Smooth muscle cell of the brain vasculature (primary cell): ENCODE measurements around the gene LBHD1.
"Not testable (repeated sequence)": the region's sequence is repeated elsewhere in the genome, so short reads cannot be mapped to it uniquely, and the experiment has no call there.

ENCODE experiments used
- DNase-seq: peaks from one replicate; pipeline ENCODE4 v3.0.0-alpha.2; 2012; ENCODE audit warnings: low read depth, low spot score

Gene LBHD1

DNA sequence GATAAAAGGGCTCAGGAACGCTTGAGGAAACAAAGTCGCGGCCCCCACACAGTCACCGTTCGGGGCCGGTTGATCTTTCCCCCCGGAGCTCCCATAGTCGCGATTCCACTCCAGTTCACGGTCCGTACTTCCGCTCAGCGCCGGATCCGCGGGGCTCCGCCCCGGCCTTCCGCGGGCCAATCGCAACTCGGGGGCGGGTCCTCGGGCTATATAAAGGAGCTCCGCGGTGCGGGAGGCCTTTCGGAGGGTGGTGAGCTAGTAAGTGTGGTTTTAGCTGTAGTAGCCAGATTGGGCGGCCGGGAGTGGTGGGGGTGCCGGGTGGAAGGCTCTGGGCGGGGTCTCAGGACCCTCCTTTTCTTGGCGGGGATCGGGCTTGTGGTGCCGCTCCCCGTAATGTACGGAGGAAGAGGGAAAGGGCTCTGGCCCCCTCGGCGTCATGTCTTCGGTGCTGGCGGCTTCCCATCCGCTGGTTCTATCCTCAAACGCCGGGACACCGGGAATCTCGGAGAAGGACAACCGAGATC is 6.9 kb downstream of the LBHD1 start, which contains the start of the genes C11orf98 and CSKMT:
TSS of gene C11orf98 (minus strand) at position 136 of the 524 bp plus-strand sequence. CDS start at position 95, 41 bp downstream.
TSS of gene CSKMT (plus strand) at position 238 of the 524 bp plus-strand sequence. CDS start 568 bp downstream, outside the sequence.
- peak; percentile 88 for DNase-seq

DNA sequence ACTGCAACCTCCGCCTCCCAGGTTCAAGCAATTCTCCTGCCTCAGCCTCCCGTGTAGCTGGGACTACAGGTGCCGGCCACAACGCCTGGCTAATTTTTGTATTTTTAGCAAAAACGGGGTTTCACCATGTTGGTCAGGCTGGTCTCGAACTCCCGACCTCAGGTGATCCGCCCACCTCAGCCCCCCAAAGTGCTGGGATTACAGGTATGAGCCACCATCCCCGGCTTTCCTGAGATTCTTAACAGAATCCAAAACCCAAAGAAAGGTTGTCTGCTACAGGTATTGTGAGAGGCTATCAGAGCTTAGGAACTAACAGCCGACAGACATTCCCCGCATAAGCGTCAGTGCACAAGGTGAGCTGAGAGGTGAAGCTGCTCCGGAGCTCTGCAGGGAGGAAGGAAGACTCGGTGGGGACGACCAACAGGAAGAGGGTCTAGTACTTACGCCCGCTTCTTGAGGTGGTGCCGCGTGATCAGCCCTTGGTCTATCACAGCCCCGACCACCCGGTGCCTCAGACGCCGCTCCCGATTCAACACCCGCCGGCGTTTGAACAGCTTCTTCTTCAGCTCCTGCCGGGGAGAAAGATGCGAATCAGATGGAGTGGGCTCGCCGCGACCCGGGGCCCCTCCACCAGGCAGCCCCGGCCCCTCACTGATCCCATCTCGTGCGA is 7.5 kb downstream of the LBHD1 start:
- DNase-seq, result no peak

DNA sequence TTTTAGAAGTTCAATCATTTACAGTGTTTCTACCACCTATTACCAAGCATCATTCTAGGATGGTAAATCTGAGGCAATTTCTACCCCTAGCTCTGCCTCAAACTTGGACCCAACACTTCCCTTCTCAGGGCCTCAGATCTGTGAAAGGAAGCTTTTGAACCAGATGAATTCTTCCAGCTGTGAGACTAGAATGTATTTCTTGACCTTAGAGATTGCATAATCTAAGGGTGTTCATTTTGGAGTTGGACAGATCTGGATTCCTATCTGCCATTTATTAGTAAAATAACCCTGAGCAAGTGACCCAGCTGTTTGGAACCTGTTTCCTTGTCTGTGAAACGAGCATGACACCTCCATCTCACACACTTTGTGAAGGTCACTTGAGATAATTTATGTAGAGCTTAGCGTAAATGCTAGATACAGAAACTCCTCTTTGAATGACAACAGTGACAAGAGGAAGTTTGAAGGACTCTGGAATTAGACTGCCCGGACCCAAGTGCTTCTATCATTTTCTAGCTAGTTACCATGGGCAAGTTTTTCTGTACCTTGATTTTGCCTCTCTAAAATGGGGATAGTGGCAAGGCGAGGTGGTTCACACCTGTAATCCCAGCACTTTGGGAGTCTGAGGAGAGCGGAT is 15.2 kb downstream of the LBHD1 start:
- no peak for DNase-seq

DNA sequence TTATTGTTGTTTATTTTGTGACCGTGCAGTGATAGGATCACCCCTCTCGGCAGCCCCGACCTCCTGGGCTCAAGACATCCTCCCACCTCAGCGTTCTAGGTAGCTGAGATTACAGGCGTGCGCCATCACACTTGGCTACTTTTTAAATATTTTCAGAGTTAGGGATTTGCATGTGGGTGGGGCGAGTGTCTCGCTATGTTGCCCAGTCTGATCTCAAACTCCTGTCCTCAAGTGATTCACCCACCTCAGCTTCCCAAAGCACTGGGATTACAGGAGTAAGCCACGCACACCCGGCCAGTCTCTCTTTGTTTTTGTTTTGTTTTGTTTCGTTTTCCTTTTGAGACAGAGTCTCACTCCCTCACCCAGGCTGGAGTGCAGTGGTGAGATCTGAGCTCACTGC is 17.8 kb downstream of the LBHD1 start:
- no peak for DNase-seq

DNA sequence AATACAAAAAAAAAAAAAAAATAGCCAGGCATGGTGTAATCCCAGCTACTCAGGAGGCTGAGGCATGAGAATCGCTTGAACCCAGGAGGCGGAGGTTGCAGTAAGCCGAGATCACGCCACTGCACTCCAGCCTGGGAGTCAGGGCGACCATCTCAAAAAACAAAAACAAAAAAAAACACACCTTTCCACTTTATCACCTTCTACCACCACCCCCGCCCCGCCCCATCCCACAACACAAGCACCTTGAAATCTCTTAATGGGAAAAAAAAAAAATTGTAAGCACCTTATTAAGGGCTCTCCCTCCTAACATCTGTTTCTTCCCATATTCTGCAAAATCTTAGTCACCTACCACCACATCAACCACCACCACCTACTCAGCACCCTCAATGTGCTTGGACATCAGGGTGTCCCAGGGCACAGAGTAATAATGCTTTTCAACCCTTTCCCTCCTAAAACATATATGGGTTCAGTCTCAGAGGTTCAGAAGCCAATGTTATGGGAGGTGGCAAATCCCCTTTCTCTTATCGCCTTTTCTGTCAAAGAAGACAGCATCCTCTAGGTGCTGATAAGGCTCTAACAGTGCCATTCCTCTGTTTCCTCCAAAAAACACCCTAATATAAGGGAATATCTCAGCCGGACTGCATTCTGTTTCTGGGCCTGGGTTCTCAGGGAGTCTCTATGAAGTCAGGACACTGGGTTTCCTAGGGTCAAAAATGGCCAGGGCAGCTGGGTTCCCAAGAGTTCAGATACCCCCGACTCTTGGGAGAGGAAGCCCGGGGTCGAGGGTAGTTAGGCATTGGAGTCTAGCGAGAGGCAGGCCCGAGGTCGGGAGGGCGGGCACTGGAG is 19.7 kb downstream of the LBHD1 start:
- no peak for DNase-seq

DNA sequence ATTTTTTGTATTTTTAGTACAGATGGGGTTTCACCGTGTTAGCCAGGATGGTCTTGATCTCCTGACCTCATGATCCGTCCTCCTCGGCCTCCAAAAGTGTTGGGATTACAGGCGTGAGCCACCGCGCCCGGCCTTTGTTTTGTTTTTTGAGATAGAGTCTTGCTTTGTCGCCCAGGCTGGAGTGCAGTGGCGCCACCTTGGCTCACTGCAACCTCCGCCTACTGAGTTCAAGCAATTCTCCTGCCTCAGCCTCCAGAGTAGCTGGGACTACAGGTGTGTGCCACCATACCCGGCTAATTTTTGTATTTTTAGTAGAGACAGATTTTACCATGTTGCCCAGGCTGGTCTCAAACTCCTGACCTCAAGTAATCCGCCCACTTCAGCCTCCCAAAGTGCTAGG is 21.8 kb downstream of the LBHD1 start:
- not testable (repeated sequence) for DNase-seq

DNA sequence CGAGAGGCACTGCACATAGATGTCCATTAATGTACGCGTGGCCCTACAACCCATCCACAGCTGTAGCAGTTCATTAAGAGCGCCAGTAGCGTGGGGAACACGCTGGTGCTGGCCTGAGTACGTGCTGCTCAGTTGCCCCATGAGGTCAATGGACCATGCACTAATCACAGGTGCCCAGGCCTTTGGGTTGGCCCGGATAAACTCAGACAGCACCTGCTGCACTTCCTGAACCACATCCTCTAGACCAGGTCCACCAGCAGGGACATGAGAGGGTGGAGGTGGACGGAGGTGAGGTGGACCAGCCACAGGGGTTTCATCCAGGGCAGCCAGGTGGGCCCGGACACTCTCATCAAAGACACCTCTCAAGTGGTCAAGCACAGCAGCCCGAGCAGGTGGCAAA is 22.6 kb downstream of the LBHD1 start:
- no peak for DNase-seq

DNA sequence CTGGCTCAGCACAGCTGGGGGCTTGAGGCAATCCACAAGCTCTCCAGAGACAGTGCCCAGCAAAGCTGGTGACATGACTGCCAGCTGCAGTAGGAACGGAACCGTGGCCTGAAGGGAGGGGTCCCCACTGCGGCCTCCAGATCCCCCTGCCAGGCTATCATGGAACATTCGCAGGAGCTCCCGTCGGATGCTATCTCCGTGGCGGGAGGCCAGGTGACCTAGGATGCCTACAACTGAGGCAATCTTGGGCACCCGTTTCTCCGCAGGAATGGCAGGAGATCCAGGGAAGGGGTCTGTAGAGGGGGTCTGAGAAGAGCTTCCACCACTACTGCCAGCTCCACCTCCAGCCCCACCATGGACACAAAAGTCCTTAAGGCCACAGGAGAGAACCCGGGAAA is 23.1 kb downstream of the LBHD1 start:
- no peak for DNase-seq

DNA sequence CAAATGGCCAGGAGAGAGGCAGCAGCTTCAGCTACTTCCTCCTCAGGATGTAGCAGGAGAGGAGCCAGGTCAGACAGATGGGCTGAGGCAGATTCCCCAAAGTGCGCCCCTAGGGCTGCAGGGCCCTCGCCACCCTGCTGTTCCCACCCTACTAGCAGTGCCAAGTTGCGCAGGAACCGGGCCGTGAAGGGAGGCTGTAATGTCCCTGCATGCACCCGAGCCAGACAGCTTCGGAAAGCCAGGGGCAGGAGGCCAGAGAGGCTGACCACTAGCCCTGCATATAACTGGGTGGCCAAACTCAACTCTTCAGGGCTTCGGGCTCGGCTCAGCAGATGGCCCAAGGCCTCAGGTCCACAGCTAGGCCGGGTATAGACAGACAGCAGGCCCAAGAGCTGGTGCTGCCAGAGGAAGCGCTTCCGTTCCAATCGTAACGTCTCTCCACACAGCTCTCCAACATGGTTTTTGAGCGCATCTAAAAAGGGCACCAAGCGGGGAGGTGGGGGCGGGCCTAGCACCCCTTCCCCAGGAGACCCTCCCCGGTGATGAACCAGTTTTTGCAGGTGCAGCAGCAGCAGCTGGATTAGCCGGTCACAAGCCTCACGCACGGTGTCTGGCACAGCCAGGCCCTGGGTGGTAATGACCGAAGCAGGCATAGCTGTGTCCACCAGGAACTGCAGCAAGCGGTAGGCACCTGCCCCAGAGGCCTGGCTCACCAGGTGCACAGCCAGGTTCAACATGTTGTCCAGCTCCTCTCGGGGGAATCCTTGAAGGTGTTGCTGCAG is 23.7 kb downstream of the LBHD1 start:
- no peak for DNase-seq

DNA sequence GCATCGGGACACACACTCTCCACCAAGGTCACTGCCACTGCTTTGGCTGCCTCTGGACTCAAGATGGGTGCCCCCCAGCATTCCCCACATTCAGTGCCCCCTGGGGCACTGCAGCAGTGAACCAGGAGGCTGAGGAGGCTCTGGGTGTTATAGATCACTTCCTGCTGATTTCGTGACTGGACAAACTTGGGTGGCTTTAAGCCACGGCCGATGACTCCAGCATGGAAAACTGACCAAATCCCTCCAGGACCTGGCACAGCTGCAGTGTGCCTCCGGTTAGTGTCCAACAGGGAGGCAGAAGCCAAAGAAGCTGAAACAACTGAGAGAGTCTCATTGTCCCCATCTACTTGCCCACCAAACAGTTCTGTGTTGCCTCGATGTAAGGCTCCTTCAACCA is 24.5 kb downstream of the LBHD1 start:
- DNase-seq, result no peak

DNA sequence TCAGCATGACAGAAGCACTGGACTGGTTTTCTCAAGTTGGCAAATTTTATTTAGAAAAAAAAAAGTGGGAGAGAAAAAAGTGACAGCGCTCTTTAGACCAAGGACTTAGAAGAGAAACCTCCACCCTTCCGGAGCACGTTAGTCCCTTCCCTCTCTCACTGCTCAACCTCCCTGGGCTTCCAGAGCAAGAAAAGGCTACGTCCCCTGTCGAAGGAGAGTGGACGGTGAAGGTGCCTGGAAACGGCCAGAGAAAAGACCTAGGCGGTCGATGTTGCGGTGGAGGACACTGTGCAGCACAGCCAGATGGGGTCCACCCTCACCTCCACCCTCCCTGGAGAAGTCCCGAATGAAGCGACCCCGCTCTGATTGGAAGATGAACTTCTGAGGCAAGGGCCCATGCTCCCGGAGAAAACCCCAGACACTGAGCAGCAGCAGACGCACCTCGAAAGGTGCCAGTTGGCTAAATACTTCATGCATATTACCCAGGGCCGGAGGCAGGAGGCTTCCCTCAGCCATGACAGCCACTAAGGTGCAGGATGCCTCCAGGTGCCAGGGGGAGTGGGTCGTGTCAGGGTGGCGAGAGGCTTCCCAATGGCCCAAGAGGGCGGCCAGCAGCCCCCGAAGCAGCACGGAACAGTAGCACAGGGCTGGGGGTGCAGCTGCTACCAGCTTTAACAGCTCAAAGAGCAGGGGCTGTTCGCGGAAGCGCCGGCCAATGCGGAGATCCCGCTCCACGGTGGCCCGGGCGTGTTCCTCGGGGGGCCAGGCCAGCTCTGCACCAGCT is 25.1 kb downstream of the LBHD1 start:
- DNase-seq, result no peak

DNA sequence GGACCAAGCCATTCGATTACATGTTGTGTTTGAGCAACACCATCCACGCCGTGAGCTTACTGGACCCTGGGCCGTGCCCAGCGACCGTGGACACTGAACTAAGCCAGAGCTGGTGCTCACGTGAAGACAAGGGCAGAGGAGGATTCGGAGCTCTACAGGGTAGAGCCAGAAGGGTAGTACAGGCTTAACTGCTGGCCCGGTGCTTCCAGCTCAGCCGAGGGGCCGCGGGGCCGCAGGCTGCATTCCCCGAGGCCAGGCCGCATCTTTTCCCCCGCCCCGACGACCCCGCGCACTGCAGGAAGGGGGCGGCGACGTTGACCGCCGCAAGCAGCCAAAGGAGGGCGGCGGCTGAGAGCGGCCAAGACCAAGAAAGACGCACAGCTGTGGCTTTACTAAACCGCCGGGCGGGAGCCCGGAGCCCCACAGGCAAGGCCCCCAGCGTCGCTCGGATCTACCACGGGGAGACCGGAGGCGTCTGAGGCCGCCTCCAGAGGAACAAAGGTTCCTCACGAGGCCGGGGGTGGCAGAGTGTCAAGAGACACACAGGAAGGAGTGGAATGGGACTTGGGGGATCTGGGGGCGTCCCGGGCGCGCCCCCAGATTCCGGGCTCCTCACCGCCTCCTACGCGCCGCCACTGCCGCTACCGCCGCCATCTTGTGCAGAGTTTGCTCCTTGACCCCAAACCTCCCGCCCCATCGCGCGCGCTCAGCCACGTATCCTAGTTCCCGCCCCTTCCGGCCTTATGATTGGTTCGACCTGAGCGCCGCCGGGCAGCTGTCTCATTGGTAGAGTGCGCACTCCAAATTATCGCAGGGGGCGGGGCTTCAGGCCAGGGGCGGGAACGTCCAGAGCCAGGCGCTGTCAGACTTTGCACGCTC is 25.9 kb downstream of the LBHD1 start, which contains the start of gene GANAB:
TSS of gene GANAB (minus strand) at position 668 of the 879 bp plus-strand sequence. CDS start at position 654, 14 bp downstream.
- peak; percentile 93 for DNase-seq

DNA sequence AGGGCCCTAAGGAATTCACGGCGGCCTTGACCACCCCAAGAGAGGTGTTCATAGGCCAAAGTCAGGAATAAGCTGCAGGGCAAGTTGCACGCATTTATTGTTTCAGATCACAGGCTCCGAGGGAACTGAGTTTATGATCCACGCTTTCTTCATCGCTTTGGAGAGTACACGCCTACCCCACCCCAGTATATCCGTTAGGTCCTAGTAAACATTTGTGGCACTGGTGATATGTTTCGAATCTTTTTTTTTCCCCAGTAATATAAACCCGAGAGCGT is 26.5 kb downstream of the LBHD1 start:
- DNase-seq, result no peak

DNA sequence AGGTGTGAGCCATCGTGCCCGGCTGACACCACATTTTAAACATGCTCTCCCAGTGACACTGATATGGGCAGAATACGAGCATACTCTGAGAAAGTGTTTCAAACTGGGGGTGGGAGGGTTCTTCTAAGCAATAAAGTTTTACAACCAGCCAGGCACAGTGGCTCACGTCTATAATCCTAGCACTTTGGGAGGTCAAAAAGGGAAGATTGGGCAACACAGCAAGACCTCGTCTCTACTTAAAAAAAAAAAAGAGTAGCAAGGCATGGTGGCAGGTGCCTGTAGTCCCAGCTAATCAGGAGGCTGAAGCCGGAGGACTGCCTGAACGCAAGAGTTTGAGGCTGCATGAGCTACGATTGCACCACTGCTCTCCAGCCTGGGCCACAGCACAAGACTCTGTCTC is 27.8 kb downstream of the LBHD1 start:
- no peak for DNase-seq

DNA sequence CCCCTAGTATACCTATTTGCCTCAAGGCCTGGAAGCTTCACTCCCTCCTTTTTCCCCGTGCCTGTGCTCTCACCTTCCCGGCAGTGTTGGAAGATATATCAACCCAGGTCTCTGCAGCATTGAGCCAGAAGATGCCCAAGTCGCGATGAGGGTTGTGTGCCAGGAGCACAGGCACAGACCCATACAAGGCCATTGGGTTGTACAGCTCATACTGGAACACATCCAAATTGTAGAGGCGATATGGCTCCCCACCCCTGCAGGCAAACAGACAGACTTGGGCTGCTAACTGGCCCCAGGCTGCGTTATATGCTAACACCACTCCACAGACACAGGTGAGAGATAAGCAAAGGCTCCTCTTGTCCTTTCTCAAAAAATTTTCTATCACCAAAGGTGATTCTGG is 39.6 kb downstream of the LBHD1 start:
- DNase-seq, result no peak

DNA sequence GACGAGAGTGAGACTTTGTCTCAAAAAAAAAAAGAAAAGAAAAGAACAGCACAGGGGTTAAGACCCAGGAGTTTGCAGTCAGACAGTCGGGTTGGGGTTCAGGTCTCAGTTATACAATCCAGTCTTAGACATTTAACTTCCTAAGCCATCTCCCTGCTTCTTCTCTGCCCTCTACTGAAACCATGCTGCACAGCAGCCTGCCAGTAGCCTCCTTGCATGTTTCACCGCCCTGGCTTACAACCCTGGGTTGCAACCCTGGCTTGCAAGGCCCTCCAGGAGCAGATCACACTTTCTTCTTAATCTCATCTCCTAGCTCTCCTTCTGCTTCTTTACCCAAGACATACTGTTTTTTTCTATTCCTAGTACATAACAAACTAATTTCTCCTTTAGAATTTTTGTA is 44.4 kb downstream of the LBHD1 start:
- no peak for DNase-seq

DNA sequence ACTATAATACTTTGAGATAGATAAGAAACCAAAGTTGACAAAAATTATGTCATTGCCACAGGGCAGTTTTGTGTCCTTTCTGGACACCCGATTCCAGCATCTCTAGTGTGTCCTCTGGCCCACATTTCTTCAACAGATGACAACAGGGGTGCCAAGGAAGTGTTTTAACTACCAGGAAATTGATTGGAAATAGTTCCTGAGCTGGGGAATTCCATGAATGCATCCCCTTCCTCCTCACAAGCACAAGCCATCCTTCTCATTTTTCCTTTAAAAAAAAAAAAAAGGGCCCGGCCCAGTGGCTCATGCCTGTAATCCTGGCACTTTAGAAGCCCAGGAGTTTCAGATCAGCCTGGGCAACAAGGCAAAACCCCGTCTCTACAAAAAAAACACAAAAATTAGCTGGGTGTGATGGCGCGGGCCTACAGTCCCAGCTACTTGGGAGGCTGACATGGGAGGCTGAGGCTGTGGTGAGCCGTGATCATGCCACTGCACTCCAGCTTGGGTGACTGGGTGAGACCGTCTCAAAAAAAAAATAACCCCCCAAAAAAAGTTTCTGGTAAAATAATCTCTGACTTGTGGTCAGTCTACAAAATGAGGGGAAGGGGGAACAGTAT is 49.5 kb downstream of the LBHD1 start:
- no peak for DNase-seq

DNA sequence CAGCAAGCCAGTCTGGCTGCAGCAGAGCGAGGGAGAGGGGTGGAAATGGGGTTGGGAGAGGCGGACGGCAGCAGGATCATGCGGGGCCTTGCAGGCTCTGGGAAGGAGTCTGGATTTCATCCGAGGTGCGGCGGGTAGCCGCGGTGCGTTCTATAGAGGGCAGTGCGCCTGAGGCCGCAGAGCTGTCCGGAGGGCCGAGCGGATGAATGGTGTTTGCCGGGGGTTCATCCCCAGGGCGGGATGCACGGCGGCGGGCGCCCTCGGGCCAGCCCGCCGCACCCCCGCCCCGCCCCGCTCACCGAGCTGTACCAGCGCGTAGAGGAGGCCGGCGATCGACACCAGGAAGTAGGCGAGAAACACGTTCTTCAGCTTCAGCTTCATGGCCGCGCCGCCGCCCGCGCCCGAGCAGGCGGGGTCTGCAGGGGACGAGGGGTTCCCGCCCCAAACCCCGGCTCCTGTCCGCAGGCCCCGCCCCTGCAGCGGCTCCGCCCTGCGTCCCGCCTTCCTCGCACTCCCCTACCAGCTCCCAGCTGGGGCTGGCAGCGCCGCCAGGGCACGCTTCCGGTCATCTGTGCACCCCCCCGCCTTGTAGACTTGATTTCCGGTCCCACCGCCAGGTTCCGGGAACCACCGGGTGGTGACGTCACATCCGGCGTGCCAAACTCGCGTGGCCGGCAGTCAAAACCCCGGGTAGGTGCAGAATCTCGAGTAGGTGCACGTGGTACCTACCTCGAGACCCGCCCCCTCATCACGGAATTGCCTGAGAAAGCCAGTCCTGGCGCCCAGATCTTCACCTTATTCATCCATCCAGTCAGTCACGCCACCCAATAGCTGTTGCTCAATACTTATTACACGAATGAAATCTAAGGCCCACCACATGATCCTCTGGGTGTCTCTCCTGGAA is 50.2 kb downstream of the LBHD1 start, which contains the start of gene B3GAT3:
TSS of gene B3GAT3 (minus strand) at position 420 of the 904 bp plus-strand sequence. CDS start at position 381, 39 bp downstream.
- DNase-seq, result peak; percentile 95
